ENCODE results near the gene LRRTM4.

DNA sequence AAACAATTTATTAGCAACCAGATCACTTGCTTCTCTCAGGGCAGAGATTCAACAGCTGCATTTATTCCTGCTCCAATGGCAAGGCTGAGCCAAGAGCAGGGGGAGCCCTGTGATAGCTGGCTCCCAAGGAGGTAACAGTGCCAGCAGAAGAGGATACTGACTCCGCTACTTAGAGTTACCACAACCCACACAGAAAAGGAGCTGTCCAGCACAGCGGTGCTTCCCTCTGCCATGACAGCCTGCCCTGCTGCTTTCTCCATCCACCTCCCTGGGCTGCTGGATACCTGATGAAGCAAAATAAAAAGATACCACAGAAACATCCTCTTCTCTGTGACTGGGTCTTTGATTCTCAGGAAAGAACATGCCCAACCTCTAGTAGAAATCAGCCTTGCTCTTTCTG, 467.2 kb downstream of the LRRTM4 start:
- no peak for TF ChIP-seq POLR2A (IDR thresholded peaks at IDR 0.05; ENCODE audit: low read length)
- no peak for TF ChIP-seq NR3C1 (IDR thresholded peaks at IDR 0.05)
- TF ChIP-seq, protein P1, sequence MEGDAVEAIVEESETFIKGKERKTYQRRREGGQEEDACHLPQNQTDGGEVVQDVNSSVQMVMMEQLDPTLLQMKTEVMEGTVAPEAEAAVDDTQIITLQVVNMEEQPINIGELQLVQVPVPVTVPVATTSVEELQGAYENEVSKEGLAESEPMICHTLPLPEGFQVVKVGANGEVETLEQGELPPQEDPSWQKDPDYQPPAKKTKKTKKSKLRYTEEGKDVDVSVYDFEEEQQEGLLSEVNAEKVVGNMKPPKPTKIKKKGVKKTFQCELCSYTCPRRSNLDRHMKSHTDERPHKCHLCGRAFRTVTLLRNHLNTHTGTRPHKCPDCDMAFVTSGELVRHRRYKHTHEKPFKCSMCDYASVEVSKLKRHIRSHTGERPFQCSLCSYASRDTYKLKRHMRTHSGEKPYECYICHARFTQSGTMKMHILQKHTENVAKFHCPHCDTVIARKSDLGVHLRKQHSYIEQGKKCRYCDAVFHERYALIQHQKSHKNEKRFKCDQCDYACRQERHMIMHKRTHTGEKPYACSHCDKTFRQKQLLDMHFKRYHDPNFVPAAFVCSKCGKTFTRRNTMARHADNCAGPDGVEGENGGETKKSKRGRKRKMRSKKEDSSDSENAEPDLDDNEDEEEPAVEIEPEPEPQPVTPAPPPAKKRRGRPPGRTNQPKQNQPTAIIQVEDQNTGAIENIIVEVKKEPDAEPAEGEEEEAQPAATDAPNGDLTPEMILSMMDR (IDR thresholded peaks at IDR 0.05) = no peak
- TF ChIP-seq, protein P2, sequence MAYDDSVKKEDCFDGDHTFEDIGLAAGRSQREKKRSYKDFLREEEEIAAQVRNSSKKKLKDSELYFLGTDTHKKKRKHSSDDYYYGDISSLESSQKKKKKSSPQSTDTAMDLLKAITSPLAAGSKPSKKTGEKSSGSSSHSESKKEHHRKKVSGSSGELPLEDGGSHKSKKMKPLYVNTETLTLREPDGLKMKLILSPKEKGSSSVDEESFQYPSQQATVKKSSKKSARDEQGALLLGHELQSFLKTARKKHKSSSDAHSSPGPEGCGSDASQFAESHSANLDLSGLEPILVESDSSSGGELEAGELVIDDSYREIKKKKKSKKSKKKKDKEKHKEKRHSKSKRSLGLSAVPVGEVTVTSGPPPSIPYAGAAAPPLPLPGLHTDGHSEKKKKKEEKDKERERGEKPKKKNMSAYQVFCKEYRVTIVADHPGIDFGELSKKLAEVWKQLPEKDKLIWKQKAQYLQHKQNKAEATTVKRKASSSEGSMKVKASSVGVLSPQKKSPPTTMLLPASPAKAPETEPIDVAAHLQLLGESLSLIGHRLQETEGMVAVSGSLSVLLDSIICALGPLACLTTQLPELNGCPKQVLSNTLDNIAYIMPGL (CRISPR knock-in tag; IDR thresholded peaks at IDR 0.05; ENCODE audit: borderline replicate concordance) = no peak
- TF ChIP-seq RAD21 (conservative IDR thresholded peaks at IDR 0.05 in 1 of 2, IDR thresholded peaks at IDR 0.05 in 1 of 2) = no peak
- no peak for TF ChIP-seq EP300 (IDR thresholded peaks at IDR 0.05)
- TF ChIP-seq SMC3 (IDR thresholded peaks at IDR 0.05) = no peak
- TF ChIP-seq JUNB (IDR thresholded peaks at IDR 0.05) = no peak
- no peak for TF ChIP-seq TP53 (CRISPR knock-in tag; IDR thresholded peaks at IDR 0.05)
- TF ChIP-seq, protein P3, sequence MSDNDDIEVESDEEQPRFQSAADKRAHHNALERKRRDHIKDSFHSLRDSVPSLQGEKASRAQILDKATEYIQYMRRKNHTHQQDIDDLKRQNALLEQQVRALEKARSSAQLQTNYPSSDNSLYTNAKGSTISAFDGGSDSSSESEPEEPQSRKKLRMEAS (IDR thresholded peaks at IDR 0.05) = no peak
- TF ChIP-seq, protein P4, sequence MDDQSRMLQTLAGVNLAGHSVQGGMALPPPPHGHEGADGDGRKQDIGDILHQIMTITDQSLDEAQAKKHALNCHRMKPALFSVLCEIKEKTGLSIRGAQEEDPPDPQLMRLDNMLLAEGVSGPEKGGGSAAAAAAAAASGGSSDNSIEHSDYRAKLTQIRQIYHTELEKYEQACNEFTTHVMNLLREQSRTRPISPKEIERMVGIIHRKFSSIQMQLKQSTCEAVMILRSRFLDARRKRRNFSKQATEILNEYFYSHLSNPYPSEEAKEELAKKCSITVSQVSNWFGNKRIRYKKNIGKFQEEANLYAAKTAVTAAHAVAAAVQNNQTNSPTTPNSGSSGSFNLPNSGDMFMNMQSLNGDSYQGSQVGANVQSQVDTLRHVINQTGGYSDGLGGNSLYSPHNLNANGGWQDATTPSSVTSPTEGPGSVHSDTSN (IDR thresholded peaks at IDR 0.05) = no peak
- TF ChIP-seq, protein P5, sequence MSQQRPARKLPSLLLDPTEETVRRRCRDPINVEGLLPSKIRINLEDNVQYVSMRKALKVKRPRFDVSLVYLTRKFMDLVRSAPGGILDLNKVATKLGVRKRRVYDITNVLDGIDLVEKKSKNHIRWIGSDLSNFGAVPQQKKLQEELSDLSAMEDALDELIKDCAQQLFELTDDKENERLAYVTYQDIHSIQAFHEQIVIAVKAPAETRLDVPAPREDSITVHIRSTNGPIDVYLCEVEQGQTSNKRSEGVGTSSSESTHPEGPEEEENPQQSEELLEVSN (IDR thresholded peaks at IDR 0.05; ENCODE audit: borderline replicate concordance, low read depth) = no peak
- TF ChIP-seq SREBF2 (IDR thresholded peaks at IDR 0.05) = no peak
